ENCODE measurements around the gene ACBD5. TPM values are rescaled to one million over a fixed set of nuclear protein-coding genes. Genes with fewer than 3 reads are reported as not detected.
"Not testable (repeated sequence)": the region's sequence is repeated elsewhere in the genome, so short reads cannot be mapped to it uniquely, and the experiment has no call there.

The ACBD5 gene
- total and polyA plus RNA-seq, 2 donors, result 13.6 to 14.8 TPM

DNA sequence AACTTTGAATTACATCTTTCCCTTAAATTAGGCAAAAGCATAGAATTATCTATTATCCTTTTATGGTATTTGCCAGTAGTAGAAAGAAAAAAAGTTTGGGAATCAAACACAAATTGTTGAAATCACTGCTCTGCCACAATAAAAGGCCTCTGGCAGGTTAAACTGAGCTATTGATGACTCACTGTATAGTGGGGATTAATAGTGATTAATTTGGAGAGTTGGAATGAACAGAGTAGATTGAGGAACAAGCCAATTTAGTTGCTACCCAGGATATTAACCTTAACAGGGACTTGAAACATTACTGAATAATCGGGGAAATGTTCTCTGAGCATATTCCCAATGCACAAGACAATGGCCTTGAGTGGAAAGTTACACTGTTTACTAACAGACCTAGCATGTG is 52.3 kb downstream of the ACBD5 start:
- H3K4me3 ChIP-seq (ENCODE audit: low read length in 2 of 2), result no peak overlapping the region
- no peaks in the 10 kb centered on the region for H3K9me3 ChIP-seq (ENCODE audit: control insufficient read depth in 2 of 2, insufficient read depth in 1 of 2, low read length in 1 of 2)
- peaks cover 16 to 21% of the 10 kb centered on the region in 2 donors for H3K36me3 ChIP-seq (ENCODE audit: control insufficient read depth in 2 of 2, insufficient read depth in 2 of 2, low read length in 1 of 2)
- H3K27me3 ChIP-seq (ENCODE audit: control insufficient read depth in 2 of 2, insufficient read depth in 1 of 2, low read length in 1 of 2), result no peaks in the 10 kb centered on the region
- DNase-seq (ENCODE audit: low read depth in 6 of 9, low spot score in 9 of 9), result no peak
- H3K4me1 ChIP-seq (ENCODE audit: control insufficient read depth in 2 of 2, insufficient read depth in 2 of 2, low read length in 2 of 2), result no peaks in the 10 kb centered on the region
- 100% methylated on average over 1 of the region's 1 CpG for WGBS
- H3K27ac ChIP-seq (ENCODE audit: low read depth in 1 of 2, low read length in 1 of 2), result no peak overlapping the region

DNA sequence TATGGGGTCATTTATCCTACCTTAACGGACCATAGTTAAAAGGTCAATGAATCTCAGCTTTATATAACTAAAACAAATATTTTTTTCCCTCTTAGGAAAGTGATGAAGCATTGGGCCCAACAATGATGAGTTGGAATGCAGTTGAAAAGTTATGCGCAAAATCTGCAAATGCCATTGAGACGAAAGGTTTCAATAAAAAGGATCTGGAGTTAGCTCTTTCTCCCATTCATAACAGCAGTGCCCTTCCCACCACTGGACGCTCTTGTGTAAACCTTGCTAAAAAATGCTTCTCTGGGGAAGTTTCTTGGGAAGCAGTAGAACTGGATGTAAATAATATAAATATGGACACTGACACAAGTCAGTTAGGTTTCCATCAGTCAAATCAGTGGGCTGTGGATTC is 70.7 kb downstream of the ACBD5 start:
- WGBS, result 98% methylated on average over 4 of the region's 4 CpGs
- H3K27ac ChIP-seq (ENCODE audit: low read depth in 1 of 2, low read length in 1 of 2), result no peak overlapping the region
- H3K36me3 ChIP-seq (ENCODE audit: control insufficient read depth in 2 of 2, insufficient read depth in 2 of 2, low read length in 1 of 2), result peaks cover 20 to 60% of the 10 kb centered on the region in 2 donors
- H3K9me3 ChIP-seq (ENCODE audit: control insufficient read depth in 2 of 2, insufficient read depth in 1 of 2, low read length in 1 of 2), result no peaks in the 10 kb centered on the region
- DNase-seq (ENCODE audit: low read depth in 6 of 9, low spot score in 9 of 9), result no peak
- H3K4me3 ChIP-seq (ENCODE audit: low read length in 2 of 2), result no peak overlapping the region
- no peaks in the 10 kb centered on the region for H3K27me3 ChIP-seq (ENCODE audit: control insufficient read depth in 2 of 2, insufficient read depth in 1 of 2, low read length in 1 of 2)
- H3K4me1 ChIP-seq (ENCODE audit: control insufficient read depth in 2 of 2, insufficient read depth in 2 of 2, low read length in 2 of 2), result no peaks in the 10 kb centered on the region

DNA sequence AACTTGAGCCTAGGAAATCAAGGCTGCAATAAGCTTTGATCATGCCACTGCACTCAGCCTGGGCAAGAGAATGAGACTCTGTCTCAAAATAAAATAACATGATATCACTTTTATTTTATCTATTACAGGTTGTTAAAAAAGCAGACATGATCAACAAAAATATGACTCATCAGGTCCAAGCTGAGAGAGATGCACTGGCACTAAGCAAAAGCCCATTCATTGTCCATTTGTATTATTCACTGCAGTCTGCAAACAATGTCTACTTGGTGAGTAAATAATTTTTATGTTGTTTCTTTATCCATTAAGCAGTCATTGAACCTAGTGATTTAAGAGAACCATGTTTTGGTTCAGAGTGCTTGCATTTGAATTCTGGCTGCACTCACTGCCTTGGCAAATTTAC is 82.2 kb downstream of the ACBD5 start:
- peaks cover 8 to 29% of the 10 kb centered on the region in 2 donors for H3K36me3 ChIP-seq (ENCODE audit: control insufficient read depth in 2 of 2, insufficient read depth in 2 of 2, low read length in 1 of 2)
- H3K4me1 ChIP-seq (ENCODE audit: control insufficient read depth in 2 of 2, insufficient read depth in 2 of 2, low read length in 2 of 2), result peaks cover 0 to 7% of the 10 kb centered on the region in 2 donors
- no peaks in the 10 kb centered on the region for H3K27me3 ChIP-seq (ENCODE audit: control insufficient read depth in 2 of 2, insufficient read depth in 1 of 2, low read length in 1 of 2)
- no peak for DNase-seq (ENCODE audit: low read depth in 6 of 9, low spot score in 9 of 9)
- no peak overlapping the region for H3K4me3 ChIP-seq (ENCODE audit: low read length in 2 of 2)
- H3K9me3 ChIP-seq (ENCODE audit: control insufficient read depth in 2 of 2, insufficient read depth in 1 of 2, low read length in 1 of 2), result no peaks in the 10 kb centered on the region
- no peak overlapping the region for H3K27ac ChIP-seq (ENCODE audit: low read depth in 1 of 2, low read length in 1 of 2)

DNA sequence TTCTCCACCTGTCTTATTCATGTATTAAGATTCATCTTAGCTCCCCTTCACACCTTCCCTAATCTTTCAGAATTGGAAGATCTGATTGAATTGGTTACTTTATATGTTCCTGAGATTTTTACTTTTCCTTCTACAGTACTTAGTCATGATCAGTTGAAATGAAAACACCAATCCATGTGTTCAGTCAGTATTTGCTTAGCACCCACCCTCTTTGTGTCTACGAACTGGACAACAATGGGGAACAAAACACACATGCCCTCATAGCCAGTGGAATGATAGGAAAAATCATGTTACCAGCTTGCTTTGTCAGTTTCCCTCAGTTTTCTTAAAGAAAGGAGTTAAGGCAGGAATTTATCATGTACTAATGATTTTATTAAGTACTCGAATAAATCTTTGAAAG is 83.4 kb downstream of the ACBD5 start:
- DNase-seq (ENCODE audit: low read depth in 6 of 9, low spot score in 9 of 9), result no peak
- H3K4me1 ChIP-seq (ENCODE audit: control insufficient read depth in 2 of 2, insufficient read depth in 2 of 2, low read length in 2 of 2), result peaks cover 7 to 8% of the 10 kb centered on the region in 2 donors
- WGBS, result 93% methylated on average over 2 of the region's 2 CpGs
- H3K27me3 ChIP-seq (ENCODE audit: control insufficient read depth in 2 of 2, insufficient read depth in 1 of 2, low read length in 1 of 2), result no peaks in the 10 kb centered on the region
- H3K36me3 ChIP-seq (ENCODE audit: control insufficient read depth in 2 of 2, insufficient read depth in 2 of 2, low read length in 1 of 2), result peaks cover 5 to 29% of the 10 kb centered on the region in 2 donors
- H3K9me3 ChIP-seq (ENCODE audit: control insufficient read depth in 2 of 2, insufficient read depth in 1 of 2, low read length in 1 of 2), result no peaks in the 10 kb centered on the region
- H3K27ac ChIP-seq (ENCODE audit: low read depth in 1 of 2, low read length in 1 of 2), result no peak overlapping the region
- no peak overlapping the region for H3K4me3 ChIP-seq (ENCODE audit: low read length in 2 of 2)

DNA sequence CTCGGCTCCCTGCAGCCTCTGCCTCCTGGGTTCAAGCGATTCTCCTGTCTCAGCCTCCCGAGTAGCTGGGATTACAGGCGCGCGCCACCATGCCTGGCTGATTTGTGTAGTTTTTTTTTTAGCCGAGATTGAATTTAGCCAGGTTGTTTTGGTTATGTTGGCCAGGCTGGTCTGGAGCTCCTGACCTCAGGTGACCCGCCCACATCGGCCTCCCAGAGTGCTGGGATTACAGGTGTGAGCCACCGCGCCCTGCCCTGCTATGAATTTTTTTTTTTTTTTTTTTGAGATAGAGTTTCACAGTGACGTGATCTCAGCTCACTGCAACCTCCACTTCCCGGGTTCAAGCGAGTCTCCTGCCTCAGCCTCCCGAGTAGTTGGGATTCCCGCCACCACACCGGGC is 84.0 kb downstream of the ACBD5 start:
- not testable (repeated sequence) for H3K9me3 ChIP-seq (ENCODE audit: control insufficient read depth in 2 of 2, insufficient read depth in 1 of 2, low read length in 1 of 2)
- H3K4me3 ChIP-seq (ENCODE audit: low read length in 2 of 2), result peak overlapping the region; percentile 84 to 95

DNA sequence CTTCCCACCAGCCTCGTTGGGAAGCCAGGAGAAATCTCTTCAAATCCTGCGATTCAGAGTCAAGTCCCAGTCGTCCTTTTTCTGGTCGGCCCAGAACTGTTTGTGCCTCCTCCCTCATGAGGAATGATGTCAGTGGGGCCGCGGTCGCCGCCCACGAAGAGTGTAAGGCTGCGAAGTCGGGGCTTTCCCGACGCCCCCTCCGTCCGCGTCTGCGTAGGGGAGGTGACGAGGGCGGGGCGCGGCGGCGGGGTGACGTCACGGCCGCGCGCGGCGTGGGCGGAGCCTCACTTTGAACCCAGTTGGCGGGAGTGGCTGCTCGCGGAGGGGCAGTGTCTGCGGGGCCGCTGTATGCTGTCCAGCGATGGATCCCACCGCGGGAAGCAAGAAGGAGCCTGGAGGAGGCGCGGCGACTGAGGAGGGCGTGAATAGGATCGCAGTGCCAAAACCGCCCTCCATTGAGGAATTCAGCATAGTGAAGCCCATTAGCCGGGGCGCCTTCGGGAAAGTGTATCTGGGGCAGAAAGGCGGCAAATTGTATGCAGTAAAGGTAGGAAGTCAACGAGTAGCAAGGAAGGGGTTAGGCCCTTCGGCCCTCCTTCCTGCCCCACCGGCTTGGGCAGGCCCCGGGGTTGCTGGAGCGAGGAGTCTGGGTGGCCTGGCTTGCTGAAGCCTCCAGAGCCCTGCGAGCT is 85.4 kb downstream of the ACBD5 start, which contains the start of gene MASTL:
Gene MASTL, plus strand, starts transcription at position 287 of the 689 bp plus-strand sequence. Its CDS starts 75 bp downstream, at position 362.
- Histone ChIP-seq H3K36me3 (ENCODE audit: control insufficient read depth in 2 of 2, insufficient read depth in 2 of 2, low read length in 1 of 2) (peaks cover 5 to 17% of the 10 kb centered on the region in 2 donors), H3K9me3 (ENCODE audit: control insufficient read depth in 2 of 2, insufficient read depth in 1 of 2, low read length in 1 of 2) (no peaks in the 10 kb centered on the region), H3K4me1 (ENCODE audit: control insufficient read depth in 2 of 2, insufficient read depth in 2 of 2, low read length in 2 of 2) (peaks cover 7 to 8% of the 10 kb centered on the region in 2 donors), H3K27me3 (ENCODE audit: control insufficient read depth in 2 of 2, insufficient read depth in 1 of 2, low read length in 1 of 2) (no peaks in the 10 kb centered on the region), H3K27ac (ENCODE audit: low read depth in 1 of 2, low read length in 1 of 2) (peak within 1 kb of the TSS; percentile 99 to 100), H3K4me3 (ENCODE audit: low read length in 2 of 2) (peak within 1 kb of the TSS; percentile 84 to 95)
- under 1% methylated on average over 55 of the region's 55 CpGs for WGBS
- peak; percentile 81 to 96 (median 88) for DNase-seq (ENCODE audit: low read depth in 6 of 9, low spot score in 9 of 9)

More for the DNA sequence above, 84.0 kb downstream of the ACBD5 start:
- peaks cover 5 to 28% of the 10 kb centered on the region in 2 donors for H3K36me3 ChIP-seq (ENCODE audit: control insufficient read depth in 2 of 2, insufficient read depth in 2 of 2, low read length in 1 of 2)
- peak overlapping the region in 1 of 2 donors; percentile 99 for H3K27ac ChIP-seq (ENCODE audit: low read depth in 1 of 2, low read length in 1 of 2)
- not testable (repeated sequence) for H3K4me1 ChIP-seq (ENCODE audit: control insufficient read depth in 2 of 2, insufficient read depth in 2 of 2, low read length in 2 of 2); DNase-seq (ENCODE audit: low read depth in 6 of 9, low spot score in 9 of 9); H3K27me3 ChIP-seq (ENCODE audit: control insufficient read depth in 2 of 2, insufficient read depth in 1 of 2, low read length in 1 of 2)
- WGBS, result 91% methylated on average over 17 of the region's 17 CpGs

DNA sequence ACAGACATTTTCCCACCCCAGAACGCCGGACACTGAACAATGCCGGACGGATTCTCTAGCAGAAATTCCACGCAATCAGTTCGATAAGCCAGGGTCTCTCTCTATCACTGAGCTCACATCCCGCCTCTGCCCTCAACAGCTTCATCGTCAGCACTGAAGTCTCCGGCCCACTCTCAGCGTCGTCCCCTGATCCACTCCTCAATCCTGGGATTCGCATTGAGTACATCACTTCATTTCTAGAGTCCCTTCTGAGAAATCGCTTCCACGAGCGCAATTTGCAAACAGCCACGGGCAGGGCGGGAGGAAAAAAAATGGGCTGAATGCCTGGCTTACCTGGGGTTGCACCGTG is 86.8 kb downstream of the ACBD5 start:
- under 1% methylated on average over 18 of the region's 18 CpGs for WGBS
- H3K27ac ChIP-seq (ENCODE audit: low read depth in 1 of 2, low read length in 1 of 2), result peak overlapping the region; percentile 99 to 100
- peak in 3 of 9 donors; percentile 15 to 41 (median 25) for DNase-seq (ENCODE audit: low read depth in 6 of 9, low spot score in 9 of 9)
- H3K9me3 ChIP-seq (ENCODE audit: control insufficient read depth in 2 of 2, insufficient read depth in 1 of 2, low read length in 1 of 2), result no peaks in the 10 kb centered on the region
- H3K4me1 ChIP-seq (ENCODE audit: control insufficient read depth in 2 of 2, insufficient read depth in 2 of 2, low read length in 2 of 2), result peaks cover 7 to 8% of the 10 kb centered on the region in 2 donors
- H3K36me3 ChIP-seq (ENCODE audit: control insufficient read depth in 2 of 2, insufficient read depth in 2 of 2, low read length in 1 of 2), result peaks cover 2 to 6% of the 10 kb centered on the region in 2 donors
- peak overlapping the region; percentile 84 to 95 for H3K4me3 ChIP-seq (ENCODE audit: low read length in 2 of 2)
- H3K27me3 ChIP-seq (ENCODE audit: control insufficient read depth in 2 of 2, insufficient read depth in 1 of 2, low read length in 1 of 2), result no peaks in the 10 kb centered on the region

DNA sequence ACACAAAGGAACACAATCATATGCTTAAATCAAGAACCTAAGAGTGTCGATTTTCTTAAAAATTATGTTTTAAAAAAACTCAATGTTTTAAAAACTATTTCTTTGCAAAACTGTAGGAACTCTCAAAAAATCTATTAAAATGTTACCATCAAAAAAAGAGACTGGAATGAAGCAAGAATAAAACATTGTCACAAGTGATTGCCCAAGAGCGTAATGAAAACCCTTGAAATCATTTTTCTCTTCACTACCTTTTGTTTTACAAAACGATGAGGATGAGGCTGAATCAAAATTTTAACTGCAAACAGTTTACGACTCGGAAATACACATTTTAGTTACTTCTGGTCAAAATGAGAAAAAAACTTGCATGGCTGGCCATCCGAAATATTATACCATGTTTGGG is 87.3 kb downstream of the ACBD5 start:
- 10% methylated on average over 6 of the region's 6 CpGs for WGBS
- Histone ChIP-seq H3K27ac (ENCODE audit: low read depth in 1 of 2, low read length in 1 of 2) (peak overlapping the region in 1 of 2 donors; percentile 99), H3K36me3 (ENCODE audit: control insufficient read depth in 2 of 2, insufficient read depth in 2 of 2, low read length in 1 of 2) (peaks cover 4 to 6% of the 10 kb centered on the region in 2 donors), H3K4me1 (ENCODE audit: control insufficient read depth in 2 of 2, insufficient read depth in 2 of 2, low read length in 2 of 2) (peaks cover 7 to 8% of the 10 kb centered on the region in 2 donors), H3K4me3 (ENCODE audit: low read length in 2 of 2) (peak overlapping the region; percentile 84 to 95), H3K9me3 (ENCODE audit: control insufficient read depth in 2 of 2, insufficient read depth in 1 of 2, low read length in 1 of 2) (no peaks in the 10 kb centered on the region), H3K27me3 (ENCODE audit: control insufficient read depth in 2 of 2, insufficient read depth in 1 of 2, low read length in 1 of 2) (no peaks in the 10 kb centered on the region)
- DNase-seq (ENCODE audit: low read depth in 6 of 9, low spot score in 9 of 9), result peak in 1 of 9 donors; percentile 7

DNA sequence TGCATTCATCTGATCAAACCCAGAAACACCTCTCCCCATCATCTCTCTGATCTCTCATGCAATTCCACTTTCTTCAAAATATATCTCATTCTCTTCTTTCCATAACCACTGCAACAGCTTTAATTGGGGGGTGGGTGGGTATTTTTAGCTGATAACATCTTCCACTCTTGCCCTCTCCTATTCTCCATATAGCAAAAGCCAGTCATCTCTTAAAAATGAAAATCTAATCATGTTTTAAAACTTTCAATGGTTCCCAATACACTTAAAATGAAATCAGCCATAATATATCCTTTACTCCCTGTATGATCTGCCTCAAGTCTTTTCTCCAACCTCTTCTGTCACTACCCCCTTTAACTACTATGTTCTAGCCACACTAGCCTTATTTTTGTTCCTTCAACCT is 87.9 kb downstream of the ACBD5 start:
- DNase-seq (ENCODE audit: low read depth in 6 of 9, low spot score in 9 of 9), result no peak
- peaks cover 11 to 12% of the 10 kb centered on the region in 2 donors for H3K36me3 ChIP-seq (ENCODE audit: control insufficient read depth in 2 of 2, insufficient read depth in 2 of 2, low read length in 1 of 2)
- no peaks in the 10 kb centered on the region for H3K27me3 ChIP-seq (ENCODE audit: control insufficient read depth in 2 of 2, insufficient read depth in 1 of 2, low read length in 1 of 2)
- peak overlapping the region; percentile 11 to 95 for H3K4me3 ChIP-seq (ENCODE audit: low read length in 2 of 2)
- no peak overlapping the region for H3K27ac ChIP-seq (ENCODE audit: low read depth in 1 of 2, low read length in 1 of 2)
- H3K4me1 ChIP-seq (ENCODE audit: control insufficient read depth in 2 of 2, insufficient read depth in 2 of 2, low read length in 2 of 2), result peaks cover 7 to 8% of the 10 kb centered on the region in 2 donors
- no peaks in the 10 kb centered on the region for H3K9me3 ChIP-seq (ENCODE audit: control insufficient read depth in 2 of 2, insufficient read depth in 1 of 2, low read length in 1 of 2)

Measured in thymus (tissue), 11 donors.